H54 (cell line): ENCODE measurements around the gene MAP3K13.

Experiments used
- DNase-seq: peaks from one replicate; pipeline ENCODE4 v3.0.0; 2011; ENCODE audit warnings: low spot score, mixed read lengths; ENCODE audit not compliant: insufficient read length
- FAIRE-seq: peaks from 3 replicates; lab custom pipeline; 2011; peaks lifted over from hg19 to GRCh38; lab: Jason Lieb, UNC
- POLR2A ChIP-seq: IDR thresholded peaks from 2 replicates; pipeline ENCODE4 v1.6.1; 2011; ENCODE audit warnings: low read depth, mild to moderate bottlenecking, low read length

The MAP3K13 gene

GRCh38 chr3:185330238-185330637 is 32.7 kb upstream of the MAP3K13 start:
- FAIRE-seq (peak; percentile 45), DNase-seq (no peak)
- no peak for TF ChIP-seq POLR2A

- no peak for DNase-seq
- FAIRE-seq = no peak
- no peak for TF ChIP-seq POLR2A
These were observed 32.3 kb upstream of the MAP3K13 start for GRCh38 chr3:185330644-185331043.

- no peak for TF ChIP-seq POLR2A
- DNase-seq = no peak
- peak; percentile 96 for FAIRE-seq
These were observed 30.8 kb upstream of the MAP3K13 start for GRCh38 chr3:185332026-185332735.

GRCh38 chr3:185335799-185336198 is 27.1 kb upstream of the MAP3K13 start:
- no peak for TF ChIP-seq POLR2A
- DNase-seq (peak; percentile 54), FAIRE-seq (peak; percentile 100)

- FAIRE-seq = peak; percentile 68
- no peak for DNase-seq
- no peak for TF ChIP-seq POLR2A
These were observed 25.6 kb upstream of the MAP3K13 start for GRCh38 chr3:185337231-185337816.

- no peak for TF ChIP-seq POLR2A
- no peak for DNase-seq
- FAIRE-seq = no peak
These were observed 23.0 kb upstream of the MAP3K13 start for GRCh38 chr3:185339945-185340344.

- no peak for DNase-seq
- TF ChIP-seq POLR2A = no peak
- no peak for FAIRE-seq
These were observed 22.2 kb upstream of the MAP3K13 start for GRCh38 chr3:185340751-185341150.

- peak; percentile 76 for FAIRE-seq
These were observed 21.1 kb upstream of the MAP3K13 start for GRCh38 chr3:185341616-185342458.

GRCh38 chr3:185342459-185343174 is 20.3 kb upstream of the MAP3K13 start:
- FAIRE-seq = no peak
- no peak for DNase-seq
- no peak for TF ChIP-seq POLR2A

More at GRCh38 chr3:185341616-185342458, 21.1 kb upstream of the MAP3K13 start:
- no peak for TF ChIP-seq POLR2A
- DNase-seq = no peak

GRCh38 chr3:185347399-185347798 is 15.5 kb upstream of the MAP3K13 start:
- TF ChIP-seq POLR2A = no peak
- FAIRE-seq (no peak), DNase-seq (no peak)

GRCh38 chr3:185350841-185351240 is 12.1 kb upstream of the MAP3K13 start:
- DNase-seq (no peak), FAIRE-seq (no peak)
- TF ChIP-seq POLR2A = no peak

GRCh38 chr3:185351396-185351795 is 11.5 kb upstream of the MAP3K13 start:
- no peak for TF ChIP-seq POLR2A
- no peak for FAIRE-seq
- DNase-seq = no peak

- no peak for TF ChIP-seq POLR2A
- DNase-seq (no peak), FAIRE-seq (peak; percentile 65)
These were observed 9.7 kb upstream of the MAP3K13 start for GRCh38 chr3:185353225-185353624.

GRCh38 chr3:185353823-185354614 is 8.9 kb upstream of the MAP3K13 start:
- DNase-seq (peak; percentile 73), FAIRE-seq (peak; percentile 100)
- no peak for TF ChIP-seq POLR2A
